Omental fat pad (tissue), 4 donors: ENCODE results near the gene TLK2. TPM values are rescaled to one million over a fixed set of nuclear protein-coding genes. Genes with fewer than 3 reads are reported as not detected.
A peak's percentile ranks its signal among the peaks of the same experiment; 100 is the strongest.
"Not testable (repeated sequence)": the region's sequence is repeated elsewhere in the genome, so short reads cannot be mapped to it uniquely, and the experiment has no call there.

Source experiments
- ATAC-seq: fragments of 150-250 bp; one replicate; pipeline ENCODE4 v1.9.1; 2016; ENCODE audit warnings: mild to moderate bottlenecking, moderate library complexity; ENCODE audit not compliant: low FRiP score
- DNase-seq: peaks from one replicate; pipeline ENCODE4 v3.0.0-alpha.2; 2019; ENCODE audit warnings: low spot score
- total RNA-seq, 4 donors: library from RNA; depleted of rRNA; stranded (reverse); fragments of >200 nt; gene quantifications; one replicate each; pipeline ENCODE4 v1.1.0, GENCODE V29; 2016

The TLK2 gene
- total RNA-seq, 4 donors from 2014 or later: 28.2 to 40.2 (median 35.1) TPM

GRCh38 chr17:62473030-62473982 is 5.3 kb upstream of the TLK2 start:
- DNase-seq, ATAC-seq: not testable (repeated sequence)

GRCh38 chr17:62477111-62477510 is 1.5 kb upstream of the TLK2 start:
- ATAC-seq, DNase-seq: not testable (repeated sequence)

- not testable (repeated sequence) for DNase-seq
- ATAC-seq: peak; percentile 47
Observed at GRCh38 chr17:62477718-62478408, 762 bp upstream of the TLK2 start.

- ATAC-seq: peak; percentile 57
- not testable (repeated sequence) for DNase-seq
Observed at GRCh38 chr17:62478880-62479638, 434 bp downstream of the TLK2 start.

GRCh38 chr17:62479639-62480258 is 1.1 kb downstream of the TLK2 start:
- ATAC-seq: peak; percentile 1

GRCh38 chr17:62482553-62482952 is 3.9 kb downstream of the TLK2 start:
- not testable (repeated sequence) for DNase-seq, ATAC-seq

More at GRCh38 chr17:62479639-62480258, 1.1 kb downstream of the TLK2 start:
- DNase-seq: not testable (repeated sequence)

- not testable (repeated sequence) for DNase-seq, ATAC-seq
Observed at GRCh38 chr17:62490990-62491389, 12.4 kb downstream of the TLK2 start.

GRCh38 chr17:62493049-62493655 is 14.5 kb downstream of the TLK2 start:
- not testable (repeated sequence) for ATAC-seq

GRCh38 chr17:62494073-62494472 is 15.4 kb downstream of the TLK2 start:
- not testable (repeated sequence) for ATAC-seq, DNase-seq

More at GRCh38 chr17:62493049-62493655, 14.5 kb downstream of the TLK2 start:
- DNase-seq: not testable (repeated sequence)

GRCh38 chr17:62496344-62496743 is 17.7 kb downstream of the TLK2 start:
- not testable (repeated sequence) for DNase-seq, ATAC-seq

- not testable (repeated sequence) for DNase-seq, ATAC-seq
Observed at GRCh38 chr17:62498796-62499195, 20.2 kb downstream of the TLK2 start.

- not testable (repeated sequence) for ATAC-seq, DNase-seq
Observed at GRCh38 chr17:62500463-62500862, 21.8 kb downstream of the TLK2 start.

- not testable (repeated sequence) for DNase-seq, ATAC-seq
Observed at GRCh38 chr17:62504857-62505256, 26.2 kb downstream of the TLK2 start.

- DNase-seq, ATAC-seq: not testable (repeated sequence)
Observed at GRCh38 chr17:62507191-62507836, 28.7 kb downstream of the TLK2 start.

- DNase-seq, ATAC-seq: not testable (repeated sequence)
Observed at GRCh38 chr17:62510247-62510819, 31.7 kb downstream of the TLK2 start.

GRCh38 chr17:62511014-62511413 is 32.4 kb downstream of the TLK2 start:
- DNase-seq, ATAC-seq: not testable (repeated sequence)

- ATAC-seq, DNase-seq: not testable (repeated sequence)
Observed at GRCh38 chr17:62516376-62516775, 37.8 kb downstream of the TLK2 start.
